Breast epithelium (tissue), 3 donors: ENCODE measurements around the gene ECT2L.

Source experiments
- POLR2A ChIP-seq: fragments of 450-650 bp; IDR thresholded peaks from one replicate; pipeline ENCODE4 v1.6.1; 2016; ENCODE audit warnings: antibody characterized with exemption, mild to moderate bottlenecking, moderate library complexity
- TF ChIP-seq, protein P1 (sequence below), 3 donors: fragments of 450-650 bp; IDR thresholded peaks; one replicate each; pipeline ENCODE4 v1.5.1; 2016 to 2017; ENCODE audit warnings: antibody characterized with exemption in 3 of 3, mild to moderate bottlenecking in 3 of 3, moderate library complexity in 3 of 3

DNA sequence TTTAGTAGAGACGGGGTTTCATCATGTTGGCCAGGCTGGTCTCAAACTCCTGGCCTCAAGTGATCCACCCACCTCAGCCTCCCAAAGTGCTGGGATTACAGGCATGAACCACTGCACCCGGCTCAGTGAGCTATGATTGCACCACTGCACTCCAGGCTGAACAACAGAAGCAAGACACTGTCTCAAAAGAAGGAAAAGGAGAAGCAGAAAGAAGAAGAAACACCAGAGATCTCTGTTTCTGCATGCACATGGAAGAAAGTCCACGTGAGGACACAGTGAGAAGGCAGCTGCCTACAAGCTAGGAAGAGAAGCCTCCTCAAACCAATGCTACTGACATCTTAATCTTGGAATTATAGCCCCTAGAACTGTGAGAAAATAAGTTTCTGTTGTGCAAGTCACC, 16.0 kb downstream of the ECT2L start:
- no peak for TF ChIP-seq POLR2A
- TF ChIP-seq, protein P1, sequence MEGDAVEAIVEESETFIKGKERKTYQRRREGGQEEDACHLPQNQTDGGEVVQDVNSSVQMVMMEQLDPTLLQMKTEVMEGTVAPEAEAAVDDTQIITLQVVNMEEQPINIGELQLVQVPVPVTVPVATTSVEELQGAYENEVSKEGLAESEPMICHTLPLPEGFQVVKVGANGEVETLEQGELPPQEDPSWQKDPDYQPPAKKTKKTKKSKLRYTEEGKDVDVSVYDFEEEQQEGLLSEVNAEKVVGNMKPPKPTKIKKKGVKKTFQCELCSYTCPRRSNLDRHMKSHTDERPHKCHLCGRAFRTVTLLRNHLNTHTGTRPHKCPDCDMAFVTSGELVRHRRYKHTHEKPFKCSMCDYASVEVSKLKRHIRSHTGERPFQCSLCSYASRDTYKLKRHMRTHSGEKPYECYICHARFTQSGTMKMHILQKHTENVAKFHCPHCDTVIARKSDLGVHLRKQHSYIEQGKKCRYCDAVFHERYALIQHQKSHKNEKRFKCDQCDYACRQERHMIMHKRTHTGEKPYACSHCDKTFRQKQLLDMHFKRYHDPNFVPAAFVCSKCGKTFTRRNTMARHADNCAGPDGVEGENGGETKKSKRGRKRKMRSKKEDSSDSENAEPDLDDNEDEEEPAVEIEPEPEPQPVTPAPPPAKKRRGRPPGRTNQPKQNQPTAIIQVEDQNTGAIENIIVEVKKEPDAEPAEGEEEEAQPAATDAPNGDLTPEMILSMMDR (IDR thresholded peaks at IDR 0.05), result no peak
